ENCODE data around the gene CDT1. TPM values are rescaled to one million over a fixed set of nuclear protein-coding genes. Genes with fewer than 3 reads are reported as not detected.

Gene CDT1
- polyA plus RNA-seq, 1 of the 3 experiments (the other 2 are of a cell fraction) = 6.1 TPM

GRCh38 chr16:88770461-88771293 lies 32.9 kb upstream of the CDT1 start:
- Histone ChIP-seq H4K20me1 (ENCODE audit: insufficient read depth) (peaks cover 97% of the 10 kb centered on the region), H3K4me1 (ENCODE audit: control insufficient read depth in 1 of 2, insufficient read depth in 2 of 2, low read depth in 1 of 2, low read length in 1 of 2) (peaks cover 35 to 67% of the 10 kb centered on the region in 2 experiments; a peak in 3 of 4 replicates), H3F3A (replicated peaks; ENCODE audit: insufficient read depth) (peaks cover 34% of the 10 kb centered on the region), H3K9me2 (no peaks in the 10 kb centered on the region), H3K27ac (ENCODE audit: low read depth in 2 of 2, low read length in 1 of 2) (peak overlapping the region; percentile 16 to 88; a peak in 3 of 4 replicates), H3K4me3 (ENCODE audit: low read depth in 2 of 2, low read length in 1 of 2) (peak overlapping the region; percentile 11 to 24; a peak in 2 of 4 replicates), H2AFZ (ENCODE audit: low read depth) (no peak overlapping the region), H3K27me3 (ENCODE audit: insufficient read depth) (no peaks in the 10 kb centered on the region), H3K9me3 (no peaks in the 10 kb centered on the region), H3K36me3 (replicated peaks in 1 of 2; ENCODE audit: control insufficient read depth in 1 of 2, insufficient read depth in 2 of 2, low read length in 1 of 2) (no peaks in the 10 kb centered on the region), H3K79me2 (ENCODE audit: insufficient read depth) (peaks cover 94% of the 10 kb centered on the region), H3K4me2 (peak overlapping the region; percentile 79), H3K9ac (peak overlapping the region; percentile 42; the same call in 1 of the 2 replicates)
- WGBS (ENCODE audit: low lambda C conversion rate) = 9% methylated on average over 18 of the region's 41 CpGs
- peak; percentile 78 for DNase-seq
- ChIA-PET CTCF (interaction anchor here (0.7 to 30.9 kb wide), 7 partner anchors 10 to 284 kb away, joined by 3 to 540 read pairs (median 6); no protein-coding TSS in a partner anchor), POLR2A (interaction anchor here (0.5 kb wide), 1 partner anchor 192 kb away, joined by 4 read pairs; no protein-coding TSS in a partner anchor)
- TF ChIP-seq SMC3 (IDR thresholded peaks at IDR 0.05; ENCODE audit: low read depth, low read length) (no peak), FOXM1 (IDR thresholded peaks at IDR 0.05; ENCODE audit: low read depth) (no peak), EP300 (IDR thresholded peaks at IDR 0.05; ENCODE audit: borderline replicate concordance in 1 of 2, low read depth in 1 of 2, low read length in 1 of 2) (peak in 1 of 2 experiments; percentile 83; a peak in 1 of 4 replicates), NRF1 (IDR thresholded peaks at IDR 0.05; ENCODE audit: low read depth, low read length) (no peak), MAX (IDR thresholded peaks at IDR 0.05; ENCODE audit: low read depth) (peak; percentile 64), NFIC (IDR thresholded peaks at IDR 0.05; ENCODE audit: borderline replicate concordance) (peak; percentile 98), RFX5 (IDR thresholded peaks at IDR 0.05; ENCODE audit: low read length) (no peak), POLR2AphosphoS5 (IDR thresholded peaks at IDR 0.05; ENCODE audit: low read depth, low read length) (peak; percentile 52; the same call in 1 of the 2 replicates), JUND (IDR thresholded peaks at IDR 0.05) (peak; percentile 66; the same call in 1 of the 2 replicates), TAF1 (IDR thresholded peaks at IDR 0.05; ENCODE audit: borderline replicate concordance, low read depth, low read length) (0 out of 2 replicates have a peak, but pooled peaks have one; percentile 18), TEAD4 (IDR thresholded peaks at IDR 0.05; ENCODE audit: borderline replicate concordance, insufficient read depth) (0 out of 2 replicates have a peak, but pooled peaks have one; percentile 48), FOSL2 (IDR thresholded peaks at IDR 0.05; ENCODE audit: borderline replicate concordance, low read depth) (peak; percentile 51; the same call in 1 of the 2 replicates), FOXJ3 (CRISPR knock-in tag; IDR thresholded peaks at IDR 0.05) (no peak), SIN3A (IDR thresholded peaks at IDR 0.05; ENCODE audit: borderline replicate concordance, low read depth, low read length) (no peak), GATA2 (CRISPR knock-in tag; IDR thresholded peaks at IDR 0.05) (peak; percentile 89), MEF2A (IDR thresholded peaks at IDR 0.05; ENCODE audit: borderline replicate concordance, low read depth) (no peak; the same call in 1 of the 2 replicates), IRF3 (IDR thresholded peaks at IDR 0.05; ENCODE audit: low read depth, low read length) (no peak), RCOR1 (IDR thresholded peaks at IDR 0.05; ENCODE audit: low read length) (peak; percentile 67), RAD21 (IDR thresholded peaks at IDR 0.05; ENCODE audit: low read length) (no peak), ZBTB33 (IDR thresholded peaks at IDR 0.05; ENCODE audit: borderline replicate concordance, low read depth) (peak; percentile 56; the same call in 1 of the 2 replicates), RXRA (IDR thresholded peaks at IDR 0.05; ENCODE audit: borderline replicate concordance, low read depth) (peak; percentile 60; the same call in 1 of the 2 replicates), TCF12 (IDR thresholded peaks at IDR 0.05) (peak; percentile 91)
- TF ChIP-seq, protein P1, sequence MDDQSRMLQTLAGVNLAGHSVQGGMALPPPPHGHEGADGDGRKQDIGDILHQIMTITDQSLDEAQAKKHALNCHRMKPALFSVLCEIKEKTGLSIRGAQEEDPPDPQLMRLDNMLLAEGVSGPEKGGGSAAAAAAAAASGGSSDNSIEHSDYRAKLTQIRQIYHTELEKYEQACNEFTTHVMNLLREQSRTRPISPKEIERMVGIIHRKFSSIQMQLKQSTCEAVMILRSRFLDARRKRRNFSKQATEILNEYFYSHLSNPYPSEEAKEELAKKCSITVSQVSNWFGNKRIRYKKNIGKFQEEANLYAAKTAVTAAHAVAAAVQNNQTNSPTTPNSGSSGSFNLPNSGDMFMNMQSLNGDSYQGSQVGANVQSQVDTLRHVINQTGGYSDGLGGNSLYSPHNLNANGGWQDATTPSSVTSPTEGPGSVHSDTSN (IDR thresholded peaks at IDR 0.05) = peak; percentile 75
- TF ChIP-seq, protein P2, sequence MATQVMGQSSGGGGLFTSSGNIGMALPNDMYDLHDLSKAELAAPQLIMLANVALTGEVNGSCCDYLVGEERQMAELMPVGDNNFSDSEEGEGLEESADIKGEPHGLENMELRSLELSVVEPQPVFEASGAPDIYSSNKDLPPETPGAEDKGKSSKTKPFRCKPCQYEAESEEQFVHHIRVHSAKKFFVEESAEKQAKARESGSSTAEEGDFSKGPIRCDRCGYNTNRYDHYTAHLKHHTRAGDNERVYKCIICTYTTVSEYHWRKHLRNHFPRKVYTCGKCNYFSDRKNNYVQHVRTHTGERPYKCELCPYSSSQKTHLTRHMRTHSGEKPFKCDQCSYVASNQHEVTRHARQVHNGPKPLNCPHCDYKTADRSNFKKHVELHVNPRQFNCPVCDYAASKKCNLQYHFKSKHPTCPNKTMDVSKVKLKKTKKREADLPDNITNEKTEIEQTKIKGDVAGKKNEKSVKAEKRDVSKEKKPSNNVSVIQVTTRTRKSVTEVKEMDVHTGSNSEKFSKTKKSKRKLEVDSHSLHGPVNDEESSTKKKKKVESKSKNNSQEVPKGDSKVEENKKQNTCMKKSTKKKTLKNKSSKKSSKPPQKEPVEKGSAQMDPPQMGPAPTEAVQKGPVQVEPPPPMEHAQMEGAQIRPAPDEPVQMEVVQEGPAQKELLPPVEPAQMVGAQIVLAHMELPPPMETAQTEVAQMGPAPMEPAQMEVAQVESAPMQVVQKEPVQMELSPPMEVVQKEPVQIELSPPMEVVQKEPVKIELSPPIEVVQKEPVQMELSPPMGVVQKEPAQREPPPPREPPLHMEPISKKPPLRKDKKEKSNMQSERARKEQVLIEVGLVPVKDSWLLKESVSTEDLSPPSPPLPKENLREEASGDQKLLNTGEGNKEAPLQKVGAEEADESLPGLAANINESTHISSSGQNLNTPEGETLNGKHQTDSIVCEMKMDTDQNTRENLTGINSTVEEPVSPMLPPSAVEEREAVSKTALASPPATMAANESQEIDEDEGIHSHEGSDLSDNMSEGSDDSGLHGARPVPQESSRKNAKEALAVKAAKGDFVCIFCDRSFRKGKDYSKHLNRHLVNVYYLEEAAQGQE (IDR thresholded peaks at IDR 0.05; ENCODE audit: low read depth, low read length) = no peak

Measured in SK-N-SH (cell line).